GM12875 (cell line): ENCODE measurements around the gene VWA3B.

ENCODE experiments used
- H3K4me3 ChIP-seq: one replicate; pipeline ENCODE4 v1.5.1; 2011; ENCODE audit warnings: low read depth, low read length, control low read depth
- CTCF ChIP-seq: IDR thresholded peaks from 2 replicates; pipeline ENCODE4 v1.5.1; 2011; ENCODE audit warnings: low read depth, mild to moderate bottlenecking, control low read depth, inconsistent platforms, low read length, moderate library complexity, borderline replicate concordance; ENCODE audit not compliant: insufficient read depth

Gene VWA3B

GRCh38 chr2:98050070-98050469, 36.9 kb upstream of the VWA3B start:
- H3K4me3 ChIP-seq = no peak overlapping the region
- no peak for TF ChIP-seq CTCF

- no peak overlapping the region for H3K4me3 ChIP-seq
- TF ChIP-seq CTCF = no peak
These were observed 28.6 kb upstream of the VWA3B start for GRCh38 chr2:98058191-98058975.

- TF ChIP-seq CTCF = no peak
- H3K4me3 ChIP-seq = no peak overlapping the region
These were observed 26.7 kb upstream of the VWA3B start for GRCh38 chr2:98060277-98060676.

GRCh38 chr2:98063291-98063854, 23.6 kb upstream of the VWA3B start:
- H3K4me3 ChIP-seq = no peak overlapping the region
- no peak for TF ChIP-seq CTCF

GRCh38 chr2:98065808-98066207, 21.2 kb upstream of the VWA3B start:
- no peak for TF ChIP-seq CTCF
- H3K4me3 ChIP-seq = no peak overlapping the region

GRCh38 chr2:98067160-98067559, 19.8 kb upstream of the VWA3B start:
- no peak overlapping the region for H3K4me3 ChIP-seq
- no peak for TF ChIP-seq CTCF

- no peak for TF ChIP-seq CTCF
- H3K4me3 ChIP-seq = no peak overlapping the region
These were observed 16.9 kb upstream of the VWA3B start for GRCh38 chr2:98070081-98070480.
